DMS153 treated with DMSO at 0.1 percent for 48 hours (cell line): ENCODE data around the gene HECTD1.
A peak's percentile ranks its signal among the peaks of the same experiment; 100 is the strongest.
"Not testable (repeated sequence)": the region's sequence is repeated elsewhere in the genome, so short reads cannot be mapped to it uniquely, and the experiment has no call there.

Experiments
- DNase-seq: peaks from one replicate; lab custom pipeline; 2025; ENCODE audit not compliant: unreplicated experiment; lab: John Stamatoyannopoulos, UW

Gene HECTD1

GRCh38 chr14:31096255-31096654, 111.3 kb downstream of the HECTD1 start:
- no peak for DNase-seq

DNA sequence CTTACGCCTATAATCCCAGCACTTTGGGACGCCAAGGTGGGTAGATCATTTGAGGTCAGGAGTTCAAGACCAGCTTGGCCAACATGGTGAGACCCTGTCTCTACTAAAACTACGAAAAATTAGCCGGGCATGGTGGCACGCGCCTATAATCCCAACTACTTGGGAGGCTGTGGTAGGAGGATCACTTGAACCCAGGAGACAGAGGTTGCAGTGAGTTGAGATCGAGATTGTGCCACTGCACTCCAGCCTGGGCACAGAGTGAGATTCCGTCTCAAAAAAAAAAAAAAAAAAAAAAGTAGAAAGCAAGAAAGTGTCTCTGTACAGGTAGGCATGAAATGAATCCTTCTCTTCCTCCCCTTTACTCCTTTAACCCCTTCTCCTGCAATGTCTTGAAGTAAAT, 111.8 kb downstream of the HECTD1 start:
- not testable (repeated sequence) for DNase-seq

DNA sequence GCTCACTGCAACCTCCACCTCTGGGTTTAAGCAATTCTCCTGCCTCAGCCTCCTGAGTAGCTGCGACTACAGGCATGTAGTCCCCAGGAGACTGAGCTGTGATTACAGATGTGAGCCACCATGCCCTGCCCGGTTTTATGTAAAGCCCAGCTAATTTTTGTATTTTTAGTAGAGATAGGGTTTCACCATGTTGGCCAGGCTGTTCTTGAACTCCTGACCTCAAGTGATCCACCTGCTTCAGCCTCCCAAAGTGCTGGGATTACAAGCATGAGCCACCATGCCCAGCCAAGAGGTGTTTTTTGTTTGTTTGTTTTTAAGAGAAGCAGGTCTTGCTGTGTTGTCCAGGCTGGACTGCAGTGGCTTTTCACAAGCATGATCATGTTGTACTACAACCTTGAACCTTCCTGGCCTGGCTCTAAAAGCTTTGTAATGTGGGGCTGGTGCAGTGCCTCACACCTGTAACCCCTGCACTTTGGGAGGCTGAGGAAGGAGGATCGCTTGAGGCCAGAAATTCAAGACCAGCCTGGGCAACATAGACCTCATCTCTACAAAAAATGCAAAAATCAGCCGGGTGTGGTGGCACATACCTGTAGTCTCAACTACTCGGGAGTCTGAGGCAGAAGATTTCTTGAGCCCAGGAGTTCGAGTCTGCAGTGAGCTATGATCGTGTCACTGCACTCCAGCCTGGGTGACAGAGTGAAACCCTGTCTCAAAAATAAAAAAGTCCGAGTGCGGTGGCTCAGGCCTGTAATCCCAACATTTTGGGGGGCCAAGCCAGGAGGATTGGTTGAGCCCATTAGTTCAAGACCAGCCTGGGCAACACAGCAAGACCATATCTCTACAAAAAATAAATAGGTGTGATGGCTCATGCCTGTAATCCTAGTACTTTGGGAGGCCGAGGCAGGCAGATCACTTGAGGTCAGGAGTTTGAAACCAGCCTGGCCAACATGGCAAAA, 113.4 kb downstream of the HECTD1 start:
- not testable (repeated sequence) for DNase-seq

DNA sequence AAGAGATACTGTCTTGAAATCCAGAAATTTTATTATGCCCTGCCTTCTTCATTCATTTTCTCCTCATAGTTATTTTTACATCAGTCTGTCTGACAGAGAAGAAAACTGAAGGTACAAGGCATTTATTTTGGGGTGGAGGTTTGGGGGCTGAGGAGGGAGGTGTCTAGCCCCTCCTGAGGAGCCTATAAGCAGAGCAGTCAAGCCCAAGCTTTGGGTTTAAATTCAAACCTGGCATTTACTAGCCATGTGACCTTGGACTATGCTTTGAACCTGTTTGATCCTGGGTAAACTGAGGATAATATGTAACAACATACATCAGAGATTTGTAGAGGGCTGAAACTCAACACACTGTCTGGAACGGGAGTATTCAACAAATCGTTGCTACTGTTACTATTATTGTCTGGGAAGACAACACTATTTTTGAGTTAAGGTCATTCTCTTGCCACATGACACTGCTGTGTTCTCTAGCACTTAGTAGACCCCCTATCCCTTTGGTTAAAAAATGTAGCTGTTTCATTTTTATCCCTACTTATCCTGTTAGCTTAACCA, 115.4 kb downstream of the HECTD1 start:
- DNase-seq = no peak

- peak; percentile 70 for DNase-seq
Observed at GRCh38 chr14:31090883-31091764, 116.5 kb downstream of the HECTD1 start.

GRCh38 chr14:31086466-31086865, 121.1 kb downstream of the HECTD1 start:
- DNase-seq = not testable (repeated sequence)

DNA sequence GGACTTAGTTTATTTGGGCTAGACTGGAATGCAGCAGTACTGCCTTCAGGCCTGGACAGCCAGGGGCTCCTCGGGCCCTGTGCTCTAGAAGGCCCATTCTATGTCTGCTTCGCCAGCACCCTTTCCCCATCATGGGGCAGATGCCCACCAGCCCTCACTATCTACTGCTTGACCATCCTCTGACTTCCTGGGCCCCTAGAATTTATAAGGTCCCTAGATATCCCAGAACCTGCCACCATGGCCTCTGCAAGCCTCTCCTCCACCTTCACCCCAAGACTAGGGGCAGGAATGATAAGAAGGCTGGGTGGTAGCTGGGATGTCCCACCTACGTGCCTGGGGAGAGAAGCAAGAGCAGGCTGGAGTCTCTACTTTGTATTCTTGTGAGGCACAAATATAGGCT, 122.6 kb downstream of the HECTD1 start:
- DNase-seq = no peak

GRCh38 chr14:31084385-31084784, 123.2 kb downstream of the HECTD1 start:
- DNase-seq = no peak

- DNase-seq = no peak
Observed at GRCh38 chr14:31083781-31084180, 123.8 kb downstream of the HECTD1 start.

- DNase-seq = no peak
Observed at GRCh38 chr14:31080484-31080883, 127.1 kb downstream of the HECTD1 start.

DNA sequence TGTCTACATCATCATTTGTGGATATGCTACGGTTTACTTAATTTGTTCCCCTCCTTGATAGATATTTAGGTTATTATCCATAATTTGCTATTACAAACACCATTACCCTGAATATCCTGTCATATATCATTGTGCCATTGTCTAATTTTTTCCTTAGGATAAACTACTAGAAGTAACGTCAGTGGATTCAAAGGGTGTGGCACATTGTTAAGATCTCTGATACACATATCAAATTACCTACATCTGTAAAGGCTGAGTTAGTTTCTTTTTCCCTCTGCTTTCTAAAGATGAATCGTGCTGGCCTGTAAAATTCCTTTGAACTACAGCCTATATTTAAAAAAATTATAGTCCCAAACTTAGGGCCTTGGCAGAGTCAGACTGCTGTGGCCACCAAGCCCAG, 127.5 kb downstream of the HECTD1 start:
- DNase-seq = no peak

DNA sequence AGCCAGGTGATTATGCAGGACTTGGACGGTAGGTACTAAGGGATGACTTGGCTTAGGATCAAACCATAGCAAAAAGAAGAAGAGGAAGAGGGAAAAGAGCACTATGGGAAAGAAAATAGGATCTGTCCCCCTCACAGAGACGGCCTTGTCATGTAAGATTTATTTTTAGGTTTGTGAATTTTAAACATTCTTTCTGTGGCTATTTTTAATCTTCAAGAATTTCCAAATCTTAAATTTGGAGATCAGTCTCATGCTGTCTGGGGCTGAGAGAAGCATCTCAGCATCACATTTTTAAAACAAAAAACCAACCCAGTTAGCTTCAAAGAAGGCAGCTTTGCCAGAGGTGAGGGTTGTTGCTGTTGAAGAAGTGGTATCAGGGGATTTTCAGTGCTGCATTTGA, 128.8 kb downstream of the HECTD1 start:
- DNase-seq = no peak

DNA sequence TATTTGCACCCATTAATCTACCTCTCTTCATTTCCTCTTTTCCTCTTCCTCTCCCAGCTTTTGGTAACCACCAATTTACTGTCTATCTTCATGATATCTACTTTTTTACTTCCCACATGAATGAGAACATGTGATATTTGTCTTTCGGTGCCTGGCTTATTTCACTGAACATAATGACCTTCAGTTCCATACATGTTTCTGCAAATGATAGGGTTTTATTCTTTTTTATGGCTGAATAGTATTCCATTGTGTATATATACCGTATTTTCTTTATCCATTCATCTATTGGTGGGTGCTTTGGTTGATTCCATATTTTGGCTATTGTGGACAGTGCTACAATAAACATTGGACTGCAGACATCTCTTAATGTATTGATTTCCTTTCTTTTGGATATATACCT, 132.4 kb downstream of the HECTD1 start:
- DNase-seq = no peak

DNA sequence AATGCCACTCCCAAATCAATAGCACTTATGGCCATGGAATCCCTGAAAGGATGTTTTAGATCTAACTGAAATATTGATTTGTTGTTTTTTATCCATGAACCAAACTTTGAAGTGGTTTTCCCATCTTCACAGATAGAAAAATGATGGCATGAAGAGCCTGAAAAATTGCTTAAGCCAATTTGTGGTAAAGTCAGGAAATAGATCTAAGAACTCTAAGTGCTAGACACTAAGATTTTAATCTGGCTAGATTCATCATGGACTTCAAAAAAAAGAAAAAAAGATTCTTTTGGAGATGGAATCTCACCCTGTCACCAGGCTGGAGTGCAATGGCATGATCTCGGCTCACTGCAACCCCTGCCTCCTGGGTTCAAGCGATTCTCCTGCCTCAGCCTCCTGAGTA, 136.4 kb downstream of the HECTD1 start:
- no peak for DNase-seq

DNA sequence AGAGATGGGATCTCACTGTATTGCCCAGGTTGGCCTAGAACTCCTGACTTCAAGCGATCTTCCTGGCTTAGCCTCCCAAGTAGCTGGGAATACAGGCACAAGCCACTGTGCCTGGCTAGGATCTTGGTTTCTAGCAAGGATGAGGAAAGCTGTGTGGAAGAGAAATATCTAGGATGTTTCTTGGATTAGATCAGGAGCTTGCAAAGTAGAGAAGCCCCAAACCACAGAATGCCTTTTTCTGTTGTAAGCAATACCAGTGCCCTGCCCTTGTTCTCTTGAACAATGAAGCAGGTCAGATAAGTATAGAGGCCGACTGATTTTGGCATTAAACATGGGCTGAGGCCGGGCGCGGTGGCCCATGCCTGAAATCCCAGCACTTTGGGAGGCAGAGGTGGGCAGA, 137.2 kb downstream of the HECTD1 start:
- DNase-seq = no peak

DNA sequence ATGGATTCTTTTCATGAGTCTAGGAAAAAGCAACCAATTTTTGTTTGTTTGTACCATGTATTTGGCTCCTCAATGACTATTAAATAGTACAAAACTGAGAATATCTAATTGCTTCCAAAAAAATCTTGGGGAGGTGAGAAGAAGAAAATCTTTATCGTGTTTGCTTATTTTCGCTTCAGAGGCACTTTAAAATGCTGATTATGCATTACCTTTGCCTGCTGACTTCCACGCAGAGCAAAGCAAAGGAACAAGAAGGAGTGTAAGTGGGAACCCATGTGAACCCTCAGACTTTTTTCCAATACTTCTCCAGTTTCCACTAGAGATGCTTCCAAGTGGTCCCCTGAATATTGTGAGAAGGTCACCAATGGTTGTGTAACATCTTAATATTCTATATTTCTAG, 138.2 kb downstream of the HECTD1 start:
- DNase-seq = no peak

GRCh38 chr14:31068235-31068634, 139.4 kb downstream of the HECTD1 start:
- DNase-seq = no peak

DNA sequence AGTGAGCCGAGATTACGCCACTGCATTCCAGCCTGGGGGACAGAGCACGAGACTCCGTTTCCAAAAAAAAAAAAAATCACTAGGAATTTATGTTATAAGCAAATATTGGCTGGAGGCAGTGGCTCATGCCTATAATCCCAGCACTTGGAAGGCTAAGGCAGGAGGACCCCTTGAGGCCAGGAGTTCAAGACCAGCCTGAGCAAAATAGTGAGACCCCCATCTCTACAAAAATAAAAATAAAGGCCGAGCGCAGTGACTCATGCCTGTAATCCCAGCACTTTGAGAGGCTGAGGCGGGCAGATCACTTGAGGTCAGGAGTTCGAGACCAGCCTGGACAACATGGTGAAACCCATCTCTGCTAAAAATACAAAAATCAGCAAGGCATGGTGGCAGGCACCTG, 144.7 kb downstream of the HECTD1 start:
- DNase-seq = not testable (repeated sequence)

GRCh38 chr14:31060253-31060875, 147.2 kb downstream of the HECTD1 start:
- no peak for DNase-seq

- DNase-seq = no peak
Observed at GRCh38 chr14:31059152-31059924, 148.3 kb downstream of the HECTD1 start.
